B cell (primary cell): Measurements from ENCODE around the gene ALDH3A1. TPM values are rescaled to one million over a fixed set of nuclear protein-coding genes. Genes with fewer than 3 reads are reported as not detected.

ENCODE experiments used
- ATAC-seq: fragments of 200-7000 bp; cut with Tn5 transposase; one replicate; pipeline ENCODE4 v1.10.0; 2021; ENCODE audit warnings: low read depth, mild to moderate bottlenecking, moderate number of reproducible peaks, moderate library complexity
- CTCF ChIA-PET: fragments of 350-600 bp; sonication (Branson Sonifier 250); formaldehyde crosslinking; loops from one replicate; lab custom pipeline; 2021; ENCODE audit warnings: antibody characterized with exemption, inconsistent platforms; lab: Charles Lee
- POLR2A ChIA-PET: fragments of 350-600 bp; sonication (Branson Sonifier 250); formaldehyde crosslinking; loops from one replicate; lab custom pipeline; 2021; ENCODE audit warnings: antibody characterized with exemption; lab: Charles Lee
- DNase-seq: peaks from one replicate; pipeline ENCODE4 v3.0.0; 2013
- H2AFZ ChIP-seq: 2 replicates; pipeline ENCODE4 v1.6.1; 2012; ENCODE audit warnings: mild to moderate bottlenecking, low read depth, low read length; ENCODE audit not compliant: insufficient read depth, poor library complexity, severe bottlenecking
- H3K27ac ChIP-seq, 2 donors: 1 replicate in 1 of 2; 2 replicates in 1 of 2; pipeline ENCODE4 v1.5.1; 2012 to 2013; ENCODE audit warnings: low read length in 2 of 2, mild to moderate bottlenecking in 2 of 2, moderate library complexity in 1 of 2
- H3K27me3 ChIP-seq, 4 experiments: fragments of 200-600 bp in 1 of 4; sonication (generic) in 1 of 4; replicated peaks in 1 of 4; 1 replicate in 2 of 4; 2 replicates in 2 of 4; pipeline versions ENCODE4 v1.6.1 to v1.7.0; 2013 to 2016; ENCODE audit warnings: low read length in 3 of 4, mild to moderate bottlenecking in 2 of 4, mixed read lengths in 1 of 4, moderate library complexity in 1 of 4; ENCODE audit not compliant: insufficient read depth in 4 of 4, control insufficient read depth in 3 of 4; ENCODE audit errors: control extremely low read depth in 1 of 4
- H3K36me3 ChIP-seq, 2 experiments: replicated peaks in 1 of 2; 1 replicate in 1 of 2; 2 replicates in 1 of 2; pipeline versions ENCODE4 v1.6.1 to v1.7.1; 2013; ENCODE audit warnings: low read length in 1 of 2; ENCODE audit not compliant: insufficient read depth in 2 of 2, control insufficient read depth in 1 of 2; ENCODE audit errors: control extremely low read depth in 1 of 2, extremely low read depth in 1 of 2
- H3K4me1 ChIP-seq, 2 donors: fragments of 200-600 bp in 1 of 2; sonication (generic) in 1 of 2; 1 replicate in 1 of 2; 2 replicates in 1 of 2; pipeline versions ENCODE4 v1.5.1 to v1.6.1; 2013 to 2017; ENCODE audit warnings: low read length in 2 of 2; ENCODE audit not compliant: control insufficient read depth in 2 of 2, insufficient read depth in 2 of 2
- H3K4me2 ChIP-seq: replicated peaks from 2 replicates; pipeline ENCODE3; 2012; ENCODE audit warnings: mild to moderate bottlenecking, low read depth, low read length; ENCODE audit not compliant: poor library complexity, severe bottlenecking
- H3K4me3 ChIP-seq, 5 experiments: fragments of 200-600 bp in 1 of 5; sonication (generic) in 1 of 5; 1 replicate in 3 of 5; 2 replicates in 2 of 5; pipeline versions ENCODE4 v1.5.1 to v1.7.0; 2011 to 2016; ENCODE audit warnings: low read length in 4 of 5, mild to moderate bottlenecking in 4 of 5, low read depth in 2 of 5, control low read depth in 1 of 5, moderate library complexity in 1 of 5; ENCODE audit not compliant: insufficient read depth in 1 of 5; ENCODE audit errors: control extremely low read depth in 1 of 5, extremely low read depth in 1 of 5
- H3K79me2 ChIP-seq: fragments of 200-600 bp; sonication (generic); one replicate; pipeline ENCODE4 v1.6.0; 2016; ENCODE audit warnings: low read length; ENCODE audit not compliant: control insufficient read depth, insufficient read depth
- H3K9ac ChIP-seq: fragments of 200-600 bp; sonication (generic); 2 replicates; pipeline ENCODE4 v1.6.1; 2017; ENCODE audit warnings: mild to moderate bottlenecking, low read length, moderate library complexity
- H3K9me3 ChIP-seq, 3 donors: one replicate each; pipeline versions ENCODE4 v1.6.1 to v1.7.1; 2013; ENCODE audit warnings: low read length in 2 of 3; ENCODE audit not compliant: control insufficient read depth in 2 of 3, insufficient read depth in 1 of 3; ENCODE audit errors: control extremely low read depth in 1 of 3
- H4K20me1 ChIP-seq: 2 replicates; pipeline ENCODE4 v1.6.0; 2012; ENCODE audit warnings: mild to moderate bottlenecking, low read length; ENCODE audit not compliant: insufficient read depth, control insufficient read depth, poor library complexity, severe bottlenecking
- H3K27ac Mint-ChIP-seq: one replicate; pipeline ENCODE4 v1.8.0; 2021; ENCODE audit warnings: mixed read lengths
- H3K27me3 Mint-ChIP-seq: one replicate; pipeline ENCODE4 v1.8.0; 2021; ENCODE audit warnings: mixed read lengths
- H3K4me1 Mint-ChIP-seq: one replicate; pipeline ENCODE4 v1.8.0; 2021; ENCODE audit warnings: mixed read lengths
- H3K4me3 Mint-ChIP-seq: one replicate; pipeline ENCODE4 v1.8.0; 2021; ENCODE audit warnings: mixed read lengths
- H3K9me3 Mint-ChIP-seq: one replicate; pipeline ENCODE4 v1.8.0; 2022; ENCODE audit warnings: mixed read lengths; ENCODE audit not compliant: insufficient read depth
- CTCF ChIP-seq: fragments of 200-600 bp; IDR thresholded peaks from one replicate; pipeline ENCODE4 v1.8.0; 2022; ENCODE audit warnings: antibody characterized with exemption, mild to moderate bottlenecking
- EZH2 ChIP-seq: IDR thresholded peaks from 2 replicates; pipeline ENCODE4 v1.6.1; 2012; ENCODE audit warnings: borderline replicate concordance, low read depth, mild to moderate bottlenecking, moderate library complexity, low read length; ENCODE audit not compliant: insufficient read depth, poor library complexity, severe bottlenecking
- WGBS: methylation state at CpG from one replicate; pipeline ENCODE4 v1.1.5; 2013; ENCODE audit warnings: missing lambda C conversion rate; ENCODE audit not compliant: insufficient coverage; 5-methylcytosine and 5-hydroxymethylcytosine counted together
- intact Hi-C: fragments of 100-400 bp; cut with micrococcal nuclease; formaldehyde crosslinking; loops from one replicate; pipeline ENCODE4 v1.10.0; 2022
- polyA plus RNA-seq: library from polyadenylated mRNA; depleted of rRNA; stranded (reverse); fragments of >200 nt; gene quantifications from 2 replicates; pipeline ENCODE4 v1.2.3, GENCODE V29; 2012
- total RNA-seq, 2 donors: library from RNA; stranded (reverse); fragments of 120-200 nt in 1 of 2; gene quantifications; 1 replicate in 1 of 2; 2 replicates in 1 of 2; pipeline versions ENCODE4 v1.2.3 to v1.2.4, GENCODE V29; 2013 to 2022

Gene ALDH3A1
- total and polyA plus RNA-seq, 2 donors (not counting 1 experiment from before 2014, with no cell fraction given) = not detected

GRCh38 chr17:19757536-19758180 lies 9.6 kb upstream of the ALDH3A1 start:
- H3K27me3 Mint-ChIP-seq = no peaks in the 10 kb centered on the region

More at GRCh38 chr17:19757536-19758180, 9.6 kb upstream of the ALDH3A1 start:
- Histone ChIP-seq H3K4me3 (no peak overlapping the region), H3K9me3 (no peaks in the 10 kb centered on the region), H2AFZ (no peak overlapping the region), H3K27me3 (no peaks in the 10 kb centered on the region), H3K4me2 (no peak overlapping the region), H3K9ac (no peak overlapping the region), H3K36me3 (no peaks in the 10 kb centered on the region), H4K20me1 (no peaks in the 10 kb centered on the region), H3K79me2 (no peaks in the 10 kb centered on the region), H3K4me1 (peaks cover 19 to 37% of the 10 kb centered on the region in 2 donors), H3K27ac (no peak overlapping the region)
- Mint-ChIP-seq H3K4me3 (no peak overlapping the region), H3K4me1 (peaks cover 39% of the 10 kb centered on the region), H3K27ac (no peak overlapping the region), H3K9me3 (no peaks in the 10 kb centered on the region)
- 86% methylated on average over 6 of the region's 12 CpGs for WGBS
- ChIA-PET POLR2A (no interaction called here), CTCF (interaction anchor here (0.9 to 5.4 kb wide), 6 partner anchors 9 to 246 kb away, joined by 3 to 32 read pairs (median 3); no protein-coding TSS in a partner anchor)
- no peak for DNase-seq
- intact Hi-C loops = no loop called here
- ATAC-seq = no peak
- no peak for TF ChIP-seq EZH2
- TF ChIP-seq CTCF = no peak
